Right atrium auricular region (tissue), 2 donors: Measurements from ENCODE around the gene TAX1BP1. TPM values are rescaled to one million over a fixed set of nuclear protein-coding genes. Genes with fewer than 3 reads are reported as not detected.

Experiments
- DNase-seq: peaks from one replicate; pipeline ENCODE4 v3.0.0-alpha.2; 2019; ENCODE audit warnings: low spot score
- H3K27ac ChIP-seq, 2 donors: fragments of 200-600 bp; sonication (generic); 1 replicate in 1 of 2; 2 replicates in 1 of 2; pipeline ENCODE4 v1.5.1; 2016 to 2019
- H3K27me3 ChIP-seq, 2 donors: fragments of 200-600 bp; sonication (generic); one replicate each; pipeline versions ENCODE4 v1.5.1 to v1.6.0; 2017 to 2019
- H3K36me3 ChIP-seq: fragments of 200-600 bp; sonication (generic); one replicate; pipeline ENCODE4 v1.5.1; 2016
- H3K4me1 ChIP-seq, 2 donors: fragments of 200-600 bp; sonication (generic); one replicate each; pipeline versions ENCODE4 v1.5.1 to v1.6.0; 2017 to 2019
- H3K4me3 ChIP-seq, 2 donors: fragments of 200-600 bp; sonication (generic); 1 replicate in 1 of 2; 2 replicates in 1 of 2; pipeline ENCODE4 v1.5.1; 2017 to 2019; ENCODE audit warnings: mild to moderate bottlenecking in 1 of 2, moderate library complexity in 1 of 2
- H3K9me3 ChIP-seq, 2 donors: fragments of 200-600 bp; sonication (generic); one replicate each; pipeline ENCODE4 v1.5.1; 2019
- CTCF ChIP-seq, 2 donors: fragments of 200-600 bp; sonication (generic); IDR thresholded peaks; one replicate each; pipeline ENCODE4 v1.5.1; 2019; ENCODE audit warnings: antibody characterized with exemption in 2 of 2
- total RNA-seq, 2 donors: library from RNA; depleted of rRNA; stranded (reverse); fragments of >200 nt; gene quantifications; one replicate each; pipeline ENCODE4 v1.1.0, GENCODE V29; 2016

Gene TAX1BP1
- total RNA-seq, 2 donors from 2014 or later: 90.0 to 124 TPM

GRCh38 chr7:27700501-27700900 is 39.5 kb upstream of the TAX1BP1 start:
- DNase-seq: no peak
- Histone ChIP-seq H3K4me3 (no peak overlapping the region), H3K27ac (no peak overlapping the region), H3K36me3 (no peaks in the 10 kb centered on the region), H3K4me1 (no peaks in the 10 kb centered on the region), H3K27me3 (no peaks in the 10 kb centered on the region), H3K9me3 (no peaks in the 10 kb centered on the region)
- no peak for TF ChIP-seq CTCF (IDR thresholded peaks at IDR 0.05)

- Histone ChIP-seq H3K9me3 (no peaks in the 10 kb centered on the region), H3K27me3 (no peaks in the 10 kb centered on the region), H3K4me3 (no peak overlapping the region), H3K36me3 (no peaks in the 10 kb centered on the region), H3K4me1 (no peaks in the 10 kb centered on the region), H3K27ac (no peak overlapping the region)
- no peak for TF ChIP-seq CTCF (IDR thresholded peaks at IDR 0.05)
- DNase-seq: no peak
Measured at GRCh38 chr7:27703181-27703580, 36.8 kb upstream of the TAX1BP1 start.

- DNase-seq: no peak
- no peak overlapping the region for H3K27ac ChIP-seq
- H3K9me3 ChIP-seq: no peaks in the 10 kb centered on the region
- no peak overlapping the region for H3K4me3 ChIP-seq
- H3K27me3 ChIP-seq: no peaks in the 10 kb centered on the region
- H3K36me3 ChIP-seq: no peaks in the 10 kb centered on the region
- TF ChIP-seq CTCF (IDR thresholded peaks at IDR 0.05): no peak
- H3K4me1 ChIP-seq: no peaks in the 10 kb centered on the region
Measured at GRCh38 chr7:27704422-27705199, 35.4 kb upstream of the TAX1BP1 start.

- no peak overlapping the region for H3K4me3 ChIP-seq
- H3K27me3 ChIP-seq: no peaks in the 10 kb centered on the region
- no peak overlapping the region for H3K27ac ChIP-seq
- no peaks in the 10 kb centered on the region for H3K36me3 ChIP-seq
- no peak for TF ChIP-seq CTCF (IDR thresholded peaks at IDR 0.05)
- H3K4me1 ChIP-seq: no peaks in the 10 kb centered on the region
- H3K9me3 ChIP-seq: no peaks in the 10 kb centered on the region
- no peak for DNase-seq
Measured at GRCh38 chr7:27705200-27705594, 34.8 kb upstream of the TAX1BP1 start.

GRCh38 chr7:27708485-27708884 is 31.5 kb upstream of the TAX1BP1 start:
- Histone ChIP-seq H3K9me3 (no peaks in the 10 kb centered on the region), H3K27ac (no peak overlapping the region), H3K4me3 (no peak overlapping the region), H3K36me3 (no peaks in the 10 kb centered on the region), H3K4me1 (no peaks in the 10 kb centered on the region), H3K27me3 (no peaks in the 10 kb centered on the region)
- DNase-seq: no peak
- no peak for TF ChIP-seq CTCF (IDR thresholded peaks at IDR 0.05)
